ENCODE data around the gene GSK3A. TPM values are rescaled to one million over a fixed set of nuclear protein-coding genes. Genes with fewer than 3 reads are reported as not detected.
A peak's percentile ranks its signal among the peaks of the same experiment; 100 is the strongest.

Gene GSK3A
- total and polyA plus RNA-seq, 2 experiments from 2014 or later = 17.7 to 40.7 TPM

- TF ChIP-seq ZNF462 (CRISPR knock-in tag; IDR thresholded peaks at IDR 0.05) (no peak), CTCF (conservative IDR thresholded peaks at IDR 0.05; ENCODE audit: low read depth in 2 of 2) (no peak), ZNF331 (CRISPR knock-in tag; IDR thresholded peaks at IDR 0.05; ENCODE audit: low read depth) (no peak)
These were observed 11.8 kb downstream of the GSK3A start (continued) for GRCh38 chr19:42230571-42230970.

- Histone ChIP-seq H3K27me3 (ENCODE audit: insufficient read depth) (no peaks in the 10 kb centered on the region), H3K4me3 (no peak overlapping the region), H2AFZ (no peak overlapping the region), H3K79me2 (replicated peaks; ENCODE audit: insufficient read depth) (no peaks in the 10 kb centered on the region), H3K36me3 (ENCODE audit: insufficient read depth) (no peaks in the 10 kb centered on the region; the same call in 1 of the 2 replicates), H3K4me1 (ENCODE audit: insufficient read depth) (no peaks in the 10 kb centered on the region), H3K4me2 (no peak overlapping the region), H3K9me2 (ENCODE audit: insufficient read depth) (no peaks in the 10 kb centered on the region), H3K27ac (ENCODE audit: low read depth) (no peak overlapping the region), H3F3A (replicated peaks; ENCODE audit: low read depth) (peaks cover 19% of the 10 kb centered on the region; the same call in 1 of the 2 replicates), H4K20me1 (replicated peaks; ENCODE audit: insufficient read depth) (peaks cover 11% of the 10 kb centered on the region)
- Mint-ChIP-seq H3K4me1 (no peaks in the 10 kb centered on the region), H3K9me3 (no peaks in the 10 kb centered on the region; the same call in 2 of the 3 replicates), H3K27ac (no peak overlapping the region), H3K36me3 (ENCODE audit: low read depth) (peaks cover 75% of the 10 kb centered on the region), H3K4me3 (no peak overlapping the region), H3K27me3 (ENCODE audit: insufficient read depth, low read depth, poor library complexity) (peaks cover 7% of the 10 kb centered on the region)
- TF ChIP-seq POLR2AphosphoS5 (IDR thresholded peaks at IDR 0.05; ENCODE audit: low read depth) = peak; percentile 21; the same call in 1 of the 2 replicates
- no peak for TF ChIP-seq ZNF331 (CRISPR knock-in tag; IDR thresholded peaks at IDR 0.05; ENCODE audit: low read depth)
- ATAC-seq (no peak), DNase-seq (ENCODE audit: low spot score) (no peak)
These were observed 12.5 kb downstream of the GSK3A start for GRCh38 chr19:42229855-42230351.
